Measurements from ENCODE around the gene LYZ.

The LYZ gene

GRCh38 chr12:69334158-69334557 lies 14.0 kb upstream of the LYZ start:
- TF ChIP-seq CTCF (IDR thresholded peaks at IDR 0.05; ENCODE audit: low read length), result no peak
- TF ChIP-seq EZH2phosphoT487 (IDR thresholded peaks at IDR 0.05; ENCODE audit: low read length), result no peak
- TF ChIP-seq EZH2 (optimal IDR thresholded peaks at IDR 0.05; ENCODE audit: low read depth, low read length), result no peak
- no peak overlapping the region for H3K9ac ChIP-seq (ENCODE audit: low read length)
- H3K27ac ChIP-seq (ENCODE audit: low read length), result no peak overlapping the region
- no peaks in the 10 kb centered on the region for H3F3A ChIP-seq (ENCODE audit: insufficient read depth, low read length)
- no peaks in the 10 kb centered on the region for H3K9me2 ChIP-seq (replicated peaks; ENCODE audit: insufficient read depth, low read length)
- no peaks in the 10 kb centered on the region for H3K27me3 ChIP-seq (replicated peaks; ENCODE audit: insufficient read depth, low read length)
- no peak for DNase-seq
- no peaks in the 10 kb centered on the region for H4K20me1 ChIP-seq (ENCODE audit: insufficient read depth, low read length)
- H3K4me1 ChIP-seq (ENCODE audit: low read length), result 0 out of 2 replicates have a peak, but pooled peaks cover 4% of the 10 kb centered on the region
- H2AFZ ChIP-seq (ENCODE audit: low read length), result no peak overlapping the region
- H3K36me3 ChIP-seq (replicated peaks; ENCODE audit: insufficient read depth, low read length), result no peaks in the 10 kb centered on the region
- H3K9me3 ChIP-seq (replicated peaks; ENCODE audit: insufficient read depth, low read length), result no peaks in the 10 kb centered on the region
- no peak overlapping the region for H3K4me3 ChIP-seq (ENCODE audit: low read length)
- no peak overlapping the region for H3K4me2 ChIP-seq (ENCODE audit: low read depth, low read length)
- no peaks in the 10 kb centered on the region for H3K79me2 ChIP-seq (ENCODE audit: low read length)

GRCh38 chr12:69337311-69338090 lies 10.7 kb upstream of the LYZ start:
- H3K27ac ChIP-seq (ENCODE audit: low read length), result no peak overlapping the region
- H2AFZ ChIP-seq (ENCODE audit: low read length), result no peak overlapping the region
- no peaks in the 10 kb centered on the region for H3F3A ChIP-seq (ENCODE audit: insufficient read depth, low read length)
- H3K9me3 ChIP-seq (replicated peaks; ENCODE audit: insufficient read depth, low read length), result no peaks in the 10 kb centered on the region
- H3K36me3 ChIP-seq (replicated peaks; ENCODE audit: insufficient read depth, low read length), result no peaks in the 10 kb centered on the region
- no peak overlapping the region for H3K4me3 ChIP-seq (ENCODE audit: low read length)
- H4K20me1 ChIP-seq (ENCODE audit: insufficient read depth, low read length), result no peaks in the 10 kb centered on the region
- H3K4me1 ChIP-seq (ENCODE audit: low read length), result no peaks in the 10 kb centered on the region
- H3K79me2 ChIP-seq (ENCODE audit: low read length), result no peaks in the 10 kb centered on the region
- no peak for DNase-seq
- H3K9ac ChIP-seq (ENCODE audit: low read length), result no peak overlapping the region
- no peak overlapping the region for H3K4me2 ChIP-seq (ENCODE audit: low read depth, low read length)
- no peak for TF ChIP-seq CTCF (IDR thresholded peaks at IDR 0.05; ENCODE audit: low read length)
- no peaks in the 10 kb centered on the region for H3K9me2 ChIP-seq (replicated peaks; ENCODE audit: insufficient read depth, low read length)
- no peaks in the 10 kb centered on the region for H3K27me3 ChIP-seq (replicated peaks; ENCODE audit: insufficient read depth, low read length)

DNA sequence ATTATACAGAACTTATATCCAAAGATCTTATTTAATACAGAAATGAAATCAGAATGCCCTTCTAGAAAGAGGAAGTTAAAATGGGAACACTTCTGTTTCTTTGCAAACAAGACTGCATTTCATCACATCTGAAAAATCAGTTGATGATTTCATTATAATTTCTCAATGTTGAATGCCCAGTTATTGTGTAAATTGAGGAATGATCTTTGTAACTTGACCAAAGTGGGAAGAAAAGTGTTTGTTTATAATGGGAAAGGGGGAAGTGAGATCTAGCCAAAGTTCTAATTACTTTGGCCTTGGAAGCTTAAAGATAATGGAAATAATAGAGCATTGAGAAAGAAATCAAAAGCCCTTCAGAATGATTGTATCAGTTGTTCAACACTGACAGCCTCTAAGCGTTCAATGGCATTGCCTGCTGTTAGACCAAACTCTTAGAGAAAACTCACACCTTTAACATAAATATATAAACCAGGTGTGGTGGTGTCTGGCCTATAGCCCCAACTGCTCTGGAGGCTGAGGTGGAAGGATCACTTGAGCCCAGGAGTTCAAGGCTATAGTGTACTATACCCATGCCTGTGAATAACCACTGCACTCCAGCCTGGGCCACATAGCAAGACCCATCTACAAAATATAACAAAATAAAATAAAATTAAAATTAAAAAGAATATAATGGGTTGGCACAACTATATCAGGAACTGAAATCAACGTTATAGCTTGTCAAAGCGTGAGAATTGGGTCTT lies 9.9 kb upstream of the LYZ start:
- Histone ChIP-seq H3K36me3 (replicated peaks; ENCODE audit: insufficient read depth, low read length) (no peaks in the 10 kb centered on the region), H3K9me2 (replicated peaks; ENCODE audit: insufficient read depth, low read length) (no peaks in the 10 kb centered on the region), H3K4me1 (ENCODE audit: low read length) (no peaks in the 10 kb centered on the region), H3K9ac (ENCODE audit: low read length) (no peak overlapping the region), H3K9me3 (replicated peaks; ENCODE audit: insufficient read depth, low read length) (no peaks in the 10 kb centered on the region), H3F3A (ENCODE audit: insufficient read depth, low read length) (no peaks in the 10 kb centered on the region), H3K4me2 (ENCODE audit: low read depth, low read length) (no peak overlapping the region), H3K79me2 (ENCODE audit: low read length) (no peaks in the 10 kb centered on the region), H3K4me3 (ENCODE audit: low read length) (no peak overlapping the region), H4K20me1 (ENCODE audit: insufficient read depth, low read length) (no peaks in the 10 kb centered on the region), H2AFZ (ENCODE audit: low read length) (no peak overlapping the region), H3K27ac (ENCODE audit: low read length) (no peak overlapping the region), H3K27me3 (replicated peaks; ENCODE audit: insufficient read depth, low read length) (no peaks in the 10 kb centered on the region)
- TF ChIP-seq EZH2 (optimal IDR thresholded peaks at IDR 0.05; ENCODE audit: low read depth, low read length), result no peak
- no peak for TF ChIP-seq EZH2phosphoT487 (IDR thresholded peaks at IDR 0.05; ENCODE audit: low read length)
- TF ChIP-seq CTCF (IDR thresholded peaks at IDR 0.05; ENCODE audit: low read length), result no peak
- DNase-seq, result no peak

All from MM.1S (cell line).